WI38 (cell line): ENCODE data around the gene ZNF280A.

Experiments
- H3K4me3 ChIP-seq: 2 replicates; pipeline ENCODE4 v1.5.1; 2011; ENCODE audit warnings: low read depth, mild to moderate bottlenecking, control low read depth, low read length
- TF ChIP-seq, protein P1 (sequence below): IDR thresholded peaks from 2 replicates; pipeline ENCODE4 v1.5.1; 2012; ENCODE audit warnings: low read depth, mild to moderate bottlenecking, control low read depth, low read length

The ZNF280A gene

DNA sequence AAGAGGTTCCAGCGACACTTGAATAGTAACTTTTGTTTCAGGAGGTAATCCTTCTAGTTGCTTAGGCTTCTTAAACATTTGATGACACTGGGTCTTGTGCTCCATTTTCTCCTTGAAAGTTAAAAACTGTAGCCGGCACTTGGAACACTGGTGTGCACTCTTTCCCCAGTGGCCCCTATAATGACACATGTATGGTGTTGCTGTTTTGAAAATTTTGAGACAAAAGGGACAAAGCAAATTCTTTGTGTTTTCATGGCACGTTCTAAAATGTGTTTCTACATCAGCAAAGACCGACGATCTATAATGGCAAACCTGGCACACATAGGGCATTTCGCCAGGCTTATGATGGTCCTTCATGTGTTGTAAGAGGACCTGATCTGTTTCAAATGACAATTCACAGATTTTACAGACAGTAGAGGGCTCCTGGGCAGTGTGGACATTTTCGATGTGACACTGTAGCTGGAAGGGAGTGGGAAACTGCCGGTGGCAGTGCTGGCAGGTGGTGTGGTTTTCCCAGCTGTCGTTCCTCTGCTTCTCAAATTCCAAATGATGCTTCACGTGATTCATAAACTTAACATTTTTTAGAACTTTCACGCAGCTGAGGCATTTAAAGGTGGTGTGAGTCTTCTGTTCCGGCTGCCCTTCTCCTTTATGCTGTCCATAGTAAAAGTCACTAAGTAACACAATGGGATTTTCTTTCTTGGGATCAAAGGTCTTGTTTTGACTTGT, 32.0 kb downstream of the ZNF280A start:
- H3K4me3 ChIP-seq: no peak overlapping the region
- TF ChIP-seq, protein P1, sequence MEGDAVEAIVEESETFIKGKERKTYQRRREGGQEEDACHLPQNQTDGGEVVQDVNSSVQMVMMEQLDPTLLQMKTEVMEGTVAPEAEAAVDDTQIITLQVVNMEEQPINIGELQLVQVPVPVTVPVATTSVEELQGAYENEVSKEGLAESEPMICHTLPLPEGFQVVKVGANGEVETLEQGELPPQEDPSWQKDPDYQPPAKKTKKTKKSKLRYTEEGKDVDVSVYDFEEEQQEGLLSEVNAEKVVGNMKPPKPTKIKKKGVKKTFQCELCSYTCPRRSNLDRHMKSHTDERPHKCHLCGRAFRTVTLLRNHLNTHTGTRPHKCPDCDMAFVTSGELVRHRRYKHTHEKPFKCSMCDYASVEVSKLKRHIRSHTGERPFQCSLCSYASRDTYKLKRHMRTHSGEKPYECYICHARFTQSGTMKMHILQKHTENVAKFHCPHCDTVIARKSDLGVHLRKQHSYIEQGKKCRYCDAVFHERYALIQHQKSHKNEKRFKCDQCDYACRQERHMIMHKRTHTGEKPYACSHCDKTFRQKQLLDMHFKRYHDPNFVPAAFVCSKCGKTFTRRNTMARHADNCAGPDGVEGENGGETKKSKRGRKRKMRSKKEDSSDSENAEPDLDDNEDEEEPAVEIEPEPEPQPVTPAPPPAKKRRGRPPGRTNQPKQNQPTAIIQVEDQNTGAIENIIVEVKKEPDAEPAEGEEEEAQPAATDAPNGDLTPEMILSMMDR: no peak

DNA sequence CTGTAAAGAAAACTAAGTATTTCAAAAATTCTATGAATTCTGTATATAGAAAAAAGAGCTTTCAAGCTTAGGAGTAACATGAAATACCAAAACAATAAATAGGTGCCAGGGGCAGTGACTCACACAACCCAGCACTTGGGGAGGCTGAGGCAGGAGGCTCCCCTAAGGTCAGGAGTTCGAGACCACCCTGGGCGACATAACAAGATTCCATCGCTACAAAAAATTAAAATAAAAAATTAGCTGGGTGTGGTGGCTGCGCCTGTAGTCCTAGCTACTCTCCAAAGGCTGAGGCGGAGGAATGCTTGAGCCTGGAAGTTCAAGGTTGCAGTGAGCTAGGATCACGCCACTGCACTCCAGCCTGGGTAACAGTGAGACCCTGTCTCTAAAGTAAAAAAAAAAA, 33.0 kb downstream of the ZNF280A start:
- no peak overlapping the region for H3K4me3 ChIP-seq
- TF ChIP-seq, protein P1: no peak

DNA sequence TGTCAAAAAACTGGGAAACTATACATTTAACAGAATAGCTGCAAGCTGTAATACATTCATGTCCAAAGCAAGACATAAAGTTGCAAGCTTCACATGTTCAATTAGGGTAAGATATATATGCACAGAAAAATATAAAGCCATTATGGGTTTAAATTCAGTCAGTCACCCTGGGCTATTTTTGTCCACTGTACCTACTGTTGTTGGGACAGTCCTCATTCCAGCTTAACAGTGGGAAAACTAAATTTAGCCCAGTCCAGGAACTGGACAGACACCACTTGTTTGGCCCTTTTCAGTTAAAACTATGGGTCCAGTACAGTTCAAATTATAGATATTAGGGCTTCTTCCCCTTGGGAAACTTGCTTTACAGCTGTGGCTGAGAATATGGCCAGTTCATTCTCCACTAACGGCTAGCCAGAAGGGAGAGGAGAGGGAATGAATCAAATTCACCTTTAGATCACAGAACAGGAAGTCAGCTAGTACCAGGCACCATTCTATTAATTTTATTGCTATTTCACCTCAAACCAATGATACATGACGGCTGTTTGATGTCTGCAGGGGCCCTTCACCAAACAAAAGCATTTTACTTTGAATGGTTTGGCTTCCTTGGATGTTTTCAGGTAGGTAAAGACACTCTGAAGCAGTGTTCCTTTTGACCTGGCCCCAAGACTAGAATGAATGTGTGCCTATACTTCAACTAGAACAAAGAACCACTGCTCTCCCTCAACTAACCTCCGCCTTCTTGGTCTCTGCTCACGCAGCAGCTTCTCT, 33.8 kb downstream of the ZNF280A start:
- TF ChIP-seq, protein P1: no peak
- H3K4me3 ChIP-seq: no peak overlapping the region

DNA sequence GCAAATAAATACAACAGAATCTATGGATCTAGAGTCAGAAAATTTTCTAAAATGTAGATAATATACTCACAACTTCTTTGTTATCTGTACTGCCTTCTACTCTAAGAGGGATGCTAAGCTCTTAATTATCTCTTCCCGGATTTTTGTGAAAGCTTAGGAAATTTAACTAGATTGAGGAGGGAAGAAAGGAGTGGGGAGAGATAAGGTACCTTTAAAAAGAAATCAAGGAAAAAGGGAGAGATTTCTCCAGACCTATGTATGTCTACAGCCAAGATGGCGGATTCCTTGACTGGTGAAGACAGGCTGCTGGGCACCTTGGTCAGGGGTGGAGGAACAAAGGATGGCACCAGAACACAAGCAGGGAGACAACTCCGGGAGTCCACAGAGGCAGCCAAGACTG, 34.5 kb downstream of the ZNF280A start:
- TF ChIP-seq, protein P1: no peak
- H3K4me3 ChIP-seq: no peak overlapping the region

DNA sequence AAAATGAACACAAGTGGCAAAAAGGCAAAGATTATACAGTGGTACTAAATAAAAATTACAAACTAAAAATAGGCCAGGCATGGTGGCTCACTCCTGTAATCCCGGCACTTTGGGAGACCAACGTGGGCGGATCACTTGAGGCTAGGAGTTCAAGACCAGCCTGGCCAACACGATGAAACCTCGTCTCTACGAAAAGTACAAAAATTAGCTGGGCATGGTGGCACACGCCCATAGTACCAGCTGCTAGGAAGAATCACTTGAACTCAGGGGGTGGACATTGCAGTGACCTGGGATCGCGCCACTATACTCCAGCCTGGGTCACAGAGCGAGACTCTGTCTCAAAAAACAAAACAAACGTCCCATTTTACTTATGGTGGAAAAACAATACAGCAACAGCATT, 36.0 kb downstream of the ZNF280A start:
- TF ChIP-seq, protein P1: no peak
- no peak overlapping the region for H3K4me3 ChIP-seq

DNA sequence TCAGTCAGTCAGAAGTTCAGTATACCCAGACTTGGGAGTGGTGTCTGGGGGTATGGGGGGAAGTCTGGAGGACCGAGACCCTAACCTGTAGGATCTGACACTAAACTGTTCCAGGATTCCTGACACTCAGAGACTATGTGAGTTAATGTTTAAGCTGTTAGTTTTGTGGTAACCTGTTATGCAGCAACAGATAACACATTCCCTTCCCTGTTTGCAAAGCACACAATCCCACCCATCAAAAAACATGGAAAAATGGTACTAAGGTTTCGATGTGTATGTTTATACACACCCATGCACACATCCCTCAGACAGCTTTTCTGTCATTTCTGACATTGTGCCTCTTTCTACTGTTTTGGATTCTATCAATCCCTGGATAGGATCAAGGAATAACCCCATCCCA, 39.1 kb downstream of the ZNF280A start:
- no peak overlapping the region for H3K4me3 ChIP-seq
- TF ChIP-seq, protein P1: no peak

DNA sequence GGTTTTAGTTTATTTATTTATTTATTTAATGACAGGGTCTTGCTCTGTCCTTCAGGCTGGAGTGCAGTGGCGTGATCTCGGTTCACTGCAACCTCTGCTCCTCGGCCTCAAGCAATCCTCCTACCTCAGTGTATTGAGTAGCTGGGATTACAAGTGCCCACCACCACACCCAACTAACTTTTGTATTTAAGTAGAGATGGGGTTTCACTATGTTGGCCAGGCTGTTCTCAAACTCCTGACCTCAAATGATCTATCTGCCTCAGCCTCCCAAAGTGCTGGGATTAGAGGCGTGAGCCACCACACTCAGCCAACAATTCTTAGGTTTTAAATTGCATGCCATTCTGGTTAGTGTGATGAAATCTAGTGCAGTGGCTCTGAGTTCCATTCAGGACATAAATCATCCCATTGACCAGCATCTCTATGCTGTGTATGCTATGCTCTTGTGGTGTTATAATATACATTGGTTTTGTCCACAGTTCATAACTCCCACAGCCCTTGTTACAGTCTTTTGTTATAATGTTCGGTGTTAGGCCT, 40.0 kb downstream of the ZNF280A start:
- no peak overlapping the region for H3K4me3 ChIP-seq
- TF ChIP-seq, protein P1: no peak
